ENCODE data around the gene OR8S1.

GRCh38 chr12:48545833-48546469, 20.5 kb downstream of the OR8S1 start:
- no peak for TF ChIP-seq POLR2A (IDR thresholded peaks at IDR 0.05)
- no peak for TF ChIP-seq POLR2AphosphoS5 (IDR thresholded peaks at IDR 0.05)
- no peak for TF ChIP-seq CTCF (IDR thresholded peaks at IDR 0.05)
